NT2/D1 (cell line): ENCODE data around the gene LILRB3.

Source experiments
- DNase-seq: peaks from one replicate; pipeline ENCODE4 v3.0.0-alpha.2; 2011; ENCODE audit warnings: low read depth, low spot score
- H3K27me3 ChIP-seq: 2 replicates; pipeline ENCODE4 v1.6.0; 2011; ENCODE audit warnings: mild to moderate bottlenecking; ENCODE audit not compliant: insufficient read length, insufficient read depth
- H3K36me3 ChIP-seq: 2 replicates; pipeline ENCODE4 v1.6.1; 2011; ENCODE audit warnings: mild to moderate bottlenecking, low read length, mixed read lengths; ENCODE audit not compliant: insufficient read depth, insufficient read length
- H3K4me1 ChIP-seq: 2 replicates; pipeline ENCODE4 v1.5.1; 2011; ENCODE audit not compliant: insufficient read depth, insufficient read length
- H3K4me3 ChIP-seq: 2 replicates; pipeline ENCODE4 v1.5.1; 2011; ENCODE audit warnings: low read depth; ENCODE audit not compliant: insufficient read length
- H3K9ac ChIP-seq: 2 replicates; pipeline ENCODE4 v1.6.0; 2011; ENCODE audit warnings: low read depth; ENCODE audit not compliant: insufficient read length
- H3K9me3 ChIP-seq: 2 replicates; pipeline ENCODE4 v1.5.1; 2011; ENCODE audit warnings: mild to moderate bottlenecking, low read length; ENCODE audit not compliant: insufficient read depth
- SUZ12 ChIP-seq: IDR thresholded peaks from 2 replicates; pipeline ENCODE4 v1.6.1; 2011; ENCODE audit not compliant: insufficient read length, insufficient read depth; ENCODE audit errors: extremely low read depth
- YY1 ChIP-seq: IDR thresholded peaks from 2 replicates; pipeline ENCODE4 v1.6.1; 2011; ENCODE audit not compliant: insufficient read length, insufficient read depth
- ZNF274 ChIP-seq: IDR thresholded peaks from 2 replicates; pipeline ENCODE4 v1.6.1; 2011; ENCODE audit warnings: mild to moderate bottlenecking, low read depth, low read length

The LILRB3 gene

DNA sequence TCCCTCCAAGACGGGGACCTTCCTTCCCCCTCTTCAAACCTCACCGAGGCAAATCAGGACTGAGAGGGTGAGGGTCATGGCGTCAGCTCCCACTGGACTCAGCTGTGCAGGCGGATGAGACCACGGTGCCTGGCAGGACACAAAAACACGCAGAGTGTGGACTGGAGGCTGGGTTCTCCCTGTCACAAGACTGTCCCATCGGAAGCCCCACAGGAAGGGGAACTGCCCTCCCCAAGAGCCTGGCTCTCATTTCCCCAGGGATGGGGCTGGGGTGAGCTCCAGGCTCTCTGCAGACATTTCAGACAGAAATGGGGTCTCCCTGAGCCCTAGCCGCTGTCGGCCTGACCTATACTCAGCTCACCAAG lies 34.3 kb upstream of the LILRB3 start, which contains the start of gene LILRB5:
LILRB5 (minus strand) TSS at position 158 of the 365 bp plus-strand sequence; CDS start at position 78, 80 bp downstream.
- Histone ChIP-seq H3K4me3 (no peak within 1 kb of the TSS), H3K36me3 (no peaks in the 10 kb centered on the region), H3K4me1 (peaks cover 10% of the 10 kb centered on the region), H3K9ac (no peak within 1 kb of the TSS), H3K27me3 (peaks cover 27% of the 10 kb centered on the region), H3K9me3 (no peaks in the 10 kb centered on the region)
- TF ChIP-seq YY1 = no peak
- no peak for TF ChIP-seq ZNF274
- TF ChIP-seq SUZ12 = no peak
- DNase-seq = no peak

DNA sequence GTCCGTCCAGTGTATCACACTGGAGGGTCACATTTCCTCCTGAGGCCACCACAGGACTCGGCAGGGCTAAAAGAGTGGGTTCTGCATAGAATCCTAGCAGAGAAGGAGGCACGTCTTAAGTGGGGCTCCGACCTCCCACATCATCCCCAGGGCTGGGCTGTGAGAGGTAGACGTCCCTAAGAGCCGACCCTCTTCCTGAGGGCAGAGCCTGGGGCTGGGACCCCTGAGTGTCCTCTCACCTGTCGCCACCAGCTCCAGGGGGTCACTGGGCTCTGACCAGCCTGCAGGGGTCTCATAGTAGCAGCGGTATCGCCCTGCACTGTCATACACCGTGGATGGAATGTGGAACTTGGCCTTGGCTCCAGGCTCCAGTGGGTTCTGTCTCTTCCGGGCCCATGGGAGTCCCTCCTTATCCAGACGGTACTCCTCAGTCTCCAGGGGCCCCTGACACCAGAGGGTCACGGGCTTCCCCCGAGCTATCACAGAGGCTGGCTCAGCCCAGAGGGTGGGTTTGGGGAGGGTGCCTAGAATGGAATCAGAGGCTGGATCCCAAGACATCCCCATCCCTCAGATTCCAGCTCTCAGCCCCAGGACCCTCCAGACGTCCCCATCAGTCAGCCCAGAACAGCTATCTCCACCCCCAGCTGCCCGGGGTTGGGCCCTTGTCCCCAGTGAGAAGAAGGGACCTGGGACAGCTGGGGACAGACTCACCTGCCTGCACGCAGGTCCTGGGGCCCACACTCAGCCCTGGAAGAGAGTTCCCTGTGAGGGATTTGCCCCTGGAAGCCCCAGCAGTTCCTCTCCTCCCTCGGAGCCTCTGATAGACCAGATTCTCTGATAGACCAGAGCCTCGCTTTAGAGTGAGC lies 33.7 kb upstream of the LILRB3 start:
- peaks cover 27% of the 10 kb centered on the region for H3K27me3 ChIP-seq
- no peaks in the 10 kb centered on the region for H3K36me3 ChIP-seq
- no peak overlapping the region for H3K4me3 ChIP-seq
- DNase-seq = no peak
- peaks cover 10% of the 10 kb centered on the region for H3K4me1 ChIP-seq
- H3K9ac ChIP-seq = no peak overlapping the region
- TF ChIP-seq ZNF274 (no peak), YY1 (no peak), SUZ12 (no peak)
- H3K9me3 ChIP-seq = no peaks in the 10 kb centered on the region

DNA sequence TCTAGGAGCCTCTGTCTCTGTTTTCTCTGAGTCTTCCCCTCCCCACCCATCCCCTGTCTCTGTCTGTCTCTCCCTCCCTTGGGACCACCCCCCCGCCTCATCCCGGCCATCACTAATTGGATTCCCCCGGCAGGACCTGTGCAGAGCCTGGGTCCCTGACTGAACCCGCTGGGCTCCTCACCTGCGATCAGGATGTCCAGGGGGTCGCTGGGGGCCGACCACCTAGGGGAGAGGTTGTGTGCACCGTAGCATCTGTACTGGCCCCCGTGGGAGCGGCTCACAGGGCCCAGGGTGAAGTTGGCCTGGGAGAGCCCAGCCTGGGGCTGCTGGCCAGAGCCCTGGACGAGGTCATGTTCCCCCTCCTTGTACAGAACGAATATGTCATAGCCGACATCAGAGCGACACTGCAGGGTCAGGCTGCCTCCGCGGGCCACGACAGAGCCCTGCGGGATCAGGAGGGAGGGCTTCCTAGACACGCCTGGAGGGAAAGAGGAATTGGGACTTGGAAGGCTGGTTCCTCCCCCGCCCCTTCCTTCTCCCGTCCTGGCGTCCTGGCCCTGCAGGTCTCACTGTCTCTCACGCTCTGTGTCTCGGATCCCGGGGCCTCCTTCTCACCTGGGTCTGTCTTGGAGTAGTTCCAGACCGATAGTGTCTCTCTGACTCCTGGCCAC lies 32.4 kb upstream of the LILRB3 start:
- Histone ChIP-seq H3K4me3 (no peak overlapping the region), H3K9ac (no peak overlapping the region), H3K36me3 (no peaks in the 10 kb centered on the region), H3K27me3 (peaks cover 27% of the 10 kb centered on the region), H3K9me3 (no peaks in the 10 kb centered on the region), H3K4me1 (peaks cover 10% of the 10 kb centered on the region)
- DNase-seq = no peak
- no peak for TF ChIP-seq YY1
- TF ChIP-seq SUZ12 = no peak
- TF ChIP-seq ZNF274 = no peak

DNA sequence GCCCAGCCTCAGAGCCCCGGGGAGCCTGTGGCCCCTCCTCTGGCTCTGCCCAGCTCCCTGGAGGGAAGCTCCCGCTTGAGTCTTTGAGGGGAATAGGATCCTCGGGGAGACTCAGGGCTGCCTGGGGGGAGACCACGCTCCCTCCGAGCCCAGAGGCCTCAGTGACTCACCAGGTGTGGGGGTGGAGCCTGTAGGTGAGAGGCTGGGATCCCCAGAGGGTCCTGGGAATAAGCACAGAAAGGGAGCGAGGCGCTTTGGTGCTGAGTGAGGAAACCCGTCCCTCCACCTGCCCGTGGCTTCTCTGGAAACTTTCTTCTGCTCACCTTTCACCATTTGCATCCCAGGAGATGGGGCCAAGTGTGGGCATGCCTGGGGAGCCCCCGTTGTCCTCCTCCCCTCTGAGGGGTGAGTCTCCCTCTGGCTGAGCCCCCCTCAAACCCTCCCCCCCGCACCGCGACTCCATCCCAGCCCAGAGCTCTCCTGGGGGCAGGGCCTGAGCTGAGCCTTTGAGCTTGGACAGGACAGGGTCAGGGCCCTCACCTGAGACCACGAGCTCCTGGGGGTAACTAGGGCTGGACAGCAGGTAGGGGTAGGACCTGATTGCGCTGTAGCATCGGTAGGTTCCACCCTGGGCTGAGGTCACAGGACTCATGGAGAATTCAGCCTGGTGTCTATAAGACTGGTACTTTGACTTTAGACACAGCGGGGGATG lies 31.5 kb upstream of the LILRB3 start:
- peaks cover 10% of the 10 kb centered on the region for H3K4me1 ChIP-seq
- H3K4me3 ChIP-seq = no peak overlapping the region
- no peak for DNase-seq
- H3K27me3 ChIP-seq = peaks cover 27% of the 10 kb centered on the region
- H3K9me3 ChIP-seq = no peaks in the 10 kb centered on the region
- H3K36me3 ChIP-seq = no peaks in the 10 kb centered on the region
- no peak overlapping the region for H3K9ac ChIP-seq
- TF ChIP-seq YY1 (no peak), SUZ12 (no peak), ZNF274 (no peak)

DNA sequence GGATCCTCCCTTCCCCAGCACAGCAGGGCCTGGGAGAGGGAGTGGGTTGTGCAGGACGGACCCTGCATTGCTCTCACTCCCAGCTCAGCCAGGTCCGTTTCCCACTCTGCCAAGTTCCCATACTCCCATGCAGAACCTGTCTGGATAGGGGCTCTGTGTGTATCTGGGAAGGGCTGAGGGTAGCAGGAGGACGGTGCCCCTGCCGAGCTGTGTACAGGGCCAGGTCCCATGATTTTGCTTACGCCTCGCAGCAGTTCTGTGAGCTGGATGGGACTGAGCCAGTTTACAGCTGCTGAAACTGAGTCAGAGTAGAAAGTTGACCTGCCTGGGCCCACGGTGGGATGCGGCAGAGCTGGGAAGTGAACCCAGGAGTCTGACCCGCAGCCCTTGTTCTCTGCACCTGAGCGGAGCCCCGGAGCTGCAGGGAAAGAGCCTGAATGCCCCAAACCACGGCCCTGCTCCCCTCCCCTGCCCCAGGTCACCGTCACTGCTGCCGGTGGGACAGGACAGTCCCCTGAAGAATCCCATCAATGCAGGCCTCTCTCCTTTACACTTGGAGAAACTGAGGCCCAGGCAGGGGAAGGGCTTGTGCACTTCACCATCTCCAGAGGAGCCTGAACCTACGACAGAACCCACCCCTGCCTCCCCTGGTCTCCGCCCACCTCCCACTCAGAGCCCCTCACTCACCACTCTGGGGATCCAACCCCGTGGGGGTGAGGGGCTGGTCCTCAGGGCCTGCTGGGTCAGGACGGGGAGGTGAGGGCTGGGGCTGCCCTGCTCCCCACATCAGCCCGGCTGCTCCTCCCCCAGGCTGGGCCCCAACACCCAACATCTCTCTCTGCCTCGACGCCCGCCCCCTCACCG lies 30.8 kb upstream of the LILRB3 start:
- H3K4me1 ChIP-seq = peaks cover 10% of the 10 kb centered on the region
- no peak overlapping the region for H3K4me3 ChIP-seq
- H3K36me3 ChIP-seq = no peaks in the 10 kb centered on the region
- peaks cover 27% of the 10 kb centered on the region for H3K27me3 ChIP-seq
- TF ChIP-seq SUZ12 (no peak), YY1 (no peak), ZNF274 (no peak)
- DNase-seq = no peak
- no peak overlapping the region for H3K9ac ChIP-seq
- H3K9me3 ChIP-seq = no peaks in the 10 kb centered on the region

DNA sequence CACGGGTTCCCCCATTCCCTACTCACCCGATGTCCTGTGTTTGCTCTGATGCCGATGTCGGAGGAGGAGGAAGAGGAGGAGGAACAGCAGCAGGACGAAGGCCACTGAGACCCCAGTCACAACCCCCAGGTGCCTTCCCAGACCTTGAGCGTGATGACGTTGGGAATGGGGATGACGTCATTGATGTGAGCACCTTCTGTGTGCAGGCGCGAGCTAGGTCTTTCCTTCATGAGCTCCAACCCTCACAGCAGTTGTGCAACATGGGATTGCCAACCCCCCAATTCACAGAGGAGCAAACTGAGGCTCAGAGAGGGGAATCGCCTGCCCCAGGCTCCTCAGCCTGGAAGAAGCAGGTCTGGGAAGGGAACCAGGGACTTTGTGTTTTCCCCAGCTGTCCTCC lies 30.0 kb upstream of the LILRB3 start:
- no peak for DNase-seq

More for the DNA sequence above, 30.0 kb upstream of the LILRB3 start:
- Histone ChIP-seq H3K27me3 (peaks cover 27% of the 10 kb centered on the region), H3K4me1 (peaks cover 10% of the 10 kb centered on the region), H3K4me3 (no peak overlapping the region), H3K36me3 (no peaks in the 10 kb centered on the region), H3K9me3 (no peaks in the 10 kb centered on the region), H3K9ac (no peak overlapping the region)
- TF ChIP-seq SUZ12 = no peak
- TF ChIP-seq YY1 = no peak
- TF ChIP-seq ZNF274 = no peak
